C4-2B (cell line): ENCODE data around the gene MGMT.

Experiments used
- ZFX ChIP-seq: fragments of 450-650 bp; IDR thresholded peaks from 2 replicates; pipeline ENCODE4 v1.6.1; 2017
- TF ChIP-seq, protein P1 (sequence below): fragments of 450-650 bp; conservative IDR thresholded peaks from 2 replicates; pipeline ENCODE4 v1.5.1; 2017; ENCODE audit warnings: mild to moderate bottlenecking

DNA sequence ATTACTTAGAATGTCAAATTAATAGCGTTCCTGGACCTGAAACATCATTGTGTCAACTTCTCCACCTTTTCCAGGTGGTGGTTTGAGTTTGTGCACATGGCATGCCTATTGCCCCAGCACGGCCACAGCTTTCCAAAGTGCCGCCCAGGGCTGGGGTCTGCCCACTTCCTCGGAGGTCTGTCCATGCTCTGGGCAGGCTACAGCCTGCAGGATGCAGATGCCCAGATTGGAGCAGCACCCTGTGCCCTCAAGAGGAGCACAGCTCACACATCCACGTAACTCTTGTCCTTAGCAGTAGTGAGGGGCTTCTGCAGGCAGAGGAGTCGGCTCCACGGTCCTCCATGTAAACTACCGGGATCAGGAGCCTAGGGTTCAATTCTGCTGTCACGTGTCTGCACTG lies 258.4 kb downstream of the MGMT start:
- TF ChIP-seq, protein P1, sequence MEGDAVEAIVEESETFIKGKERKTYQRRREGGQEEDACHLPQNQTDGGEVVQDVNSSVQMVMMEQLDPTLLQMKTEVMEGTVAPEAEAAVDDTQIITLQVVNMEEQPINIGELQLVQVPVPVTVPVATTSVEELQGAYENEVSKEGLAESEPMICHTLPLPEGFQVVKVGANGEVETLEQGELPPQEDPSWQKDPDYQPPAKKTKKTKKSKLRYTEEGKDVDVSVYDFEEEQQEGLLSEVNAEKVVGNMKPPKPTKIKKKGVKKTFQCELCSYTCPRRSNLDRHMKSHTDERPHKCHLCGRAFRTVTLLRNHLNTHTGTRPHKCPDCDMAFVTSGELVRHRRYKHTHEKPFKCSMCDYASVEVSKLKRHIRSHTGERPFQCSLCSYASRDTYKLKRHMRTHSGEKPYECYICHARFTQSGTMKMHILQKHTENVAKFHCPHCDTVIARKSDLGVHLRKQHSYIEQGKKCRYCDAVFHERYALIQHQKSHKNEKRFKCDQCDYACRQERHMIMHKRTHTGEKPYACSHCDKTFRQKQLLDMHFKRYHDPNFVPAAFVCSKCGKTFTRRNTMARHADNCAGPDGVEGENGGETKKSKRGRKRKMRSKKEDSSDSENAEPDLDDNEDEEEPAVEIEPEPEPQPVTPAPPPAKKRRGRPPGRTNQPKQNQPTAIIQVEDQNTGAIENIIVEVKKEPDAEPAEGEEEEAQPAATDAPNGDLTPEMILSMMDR: no peak
- no peak for TF ChIP-seq ZFX
